Common myeloid progenitor, CD34-positive (primary cell): Measurements from ENCODE around the gene SEC61B.
"Not testable (repeated sequence)": the region's sequence is repeated elsewhere in the genome, so short reads cannot be mapped to it uniquely, and the experiment has no call there.

Experiments
- CTCF ChIA-PET: fragments of 350-600 bp; sonication (Branson Sonifier 250); formaldehyde crosslinking; loops from one replicate; lab custom pipeline; 2021; ENCODE audit warnings: antibody characterized with exemption; lab: Charles Lee
- POLR2A ChIA-PET: fragments of 350-600 bp; sonication (Branson Sonifier 250); formaldehyde crosslinking; loops from one replicate; lab custom pipeline; 2021; ENCODE audit warnings: antibody characterized with exemption; lab: Charles Lee
- DNase-seq, 3 donors: peaks; one replicate each; pipeline versions ENCODE4 v3.0.0 to v3.0.0-alpha.2; 2013
- H3K27ac ChIP-seq, 2 experiments: 1 replicate in 1 of 2; 2 replicates in 1 of 2; pipeline ENCODE4 v1.7.0; 2013; ENCODE audit warnings: inconsistent platforms in 2 of 2, low read length in 2 of 2, mild to moderate bottlenecking in 2 of 2, low read depth in 1 of 2, moderate library complexity in 1 of 2; ENCODE audit not compliant: severe bottlenecking in 2 of 2, insufficient read depth in 1 of 2, poor library complexity in 1 of 2
- H3K27me3 ChIP-seq, 5 experiments: replicated peaks in 2 of 5; 1 replicate in 3 of 5; 2 replicates in 2 of 5; pipeline versions ENCODE4 v1.6.1 to v1.7.0; 2013; ENCODE audit warnings: low read length in 4 of 5, mild to moderate bottlenecking in 2 of 5, moderate library complexity in 2 of 5, inconsistent platforms in 1 of 5; ENCODE audit not compliant: insufficient read depth in 5 of 5, control insufficient read depth in 4 of 5
- H3K36me3 ChIP-seq, 4 experiments: 1 replicate in 2 of 4; 2 replicates in 2 of 4; pipeline versions ENCODE4 v1.6.1 to v1.7.0; 2013; ENCODE audit warnings: low read length in 3 of 4, control low read depth in 1 of 4, mild to moderate bottlenecking in 1 of 4; ENCODE audit not compliant: control insufficient read depth in 4 of 4, insufficient read depth in 4 of 4
- H3K4me1 ChIP-seq, 4 experiments: 1 replicate in 3 of 4; 2 replicates in 1 of 4; pipeline versions ENCODE4 v1.6.1 to v1.7.1; 2013; ENCODE audit warnings: low read length in 3 of 4, mild to moderate bottlenecking in 3 of 4, control low read depth in 1 of 4, inconsistent platforms in 1 of 4, moderate library complexity in 1 of 4; ENCODE audit not compliant: control insufficient read depth in 4 of 4, insufficient read depth in 4 of 4; ENCODE audit errors: control extremely low read depth in 1 of 4
- H3K4me3 ChIP-seq, 7 experiments: 1 replicate in 4 of 7; 2 replicates in 3 of 7; pipeline versions ENCODE4 v1.5.1 to v1.7.0; 2013; ENCODE audit warnings: mild to moderate bottlenecking in 7 of 7, low read length in 6 of 7, moderate library complexity in 6 of 7, inconsistent platforms in 2 of 7, low read depth in 2 of 7, control low read depth in 1 of 7; ENCODE audit not compliant: insufficient read depth in 4 of 7, control insufficient read depth in 1 of 7; ENCODE audit errors: extremely low read depth in 1 of 7
- H3K9me3 ChIP-seq, 5 experiments: 1 replicate in 4 of 5; 2 replicates in 1 of 5; pipeline versions ENCODE4 v1.6.1 to v1.7.1; 2013; ENCODE audit warnings: low read length in 4 of 5, mild to moderate bottlenecking in 2 of 5, inconsistent platforms in 1 of 5, low read depth in 1 of 5, moderate library complexity in 1 of 5; ENCODE audit not compliant: control insufficient read depth in 4 of 5, insufficient read depth in 2 of 5; ENCODE audit errors: control extremely low read depth in 1 of 5
- WGBS: methylation state at CpG from one replicate; pipeline ENCODE4 v1.1.5; 2013; ENCODE audit not compliant: insufficient coverage; 5-methylcytosine and 5-hydroxymethylcytosine counted together

The SEC61B gene

GRCh38 chr9:99234618-99235017 lies 12.5 kb downstream of the SEC61B start:
- POLR2A ChIA-PET, result interaction anchor here (0.6 to 1.4 kb wide), 2 partner anchors 13 to 1118 kb away, joined by 3 to 4 read pairs; partner anchors contain the start of genes ALG2, SEC61B and TEX10
- 91% methylated on average over 2 of the region's 2 CpGs for WGBS

GRCh38 chr9:99235069-99235468 lies 13.0 kb downstream of the SEC61B start:
- Histone ChIP-seq H3K27ac (peak overlapping the region in 1 of 2 experiments; percentile 80), H3K4me1 (peaks cover 4 to 28% (median 14%) of the 10 kb centered on the region in 4 experiments), H3K27me3 (no peaks in the 10 kb centered on the region), H3K36me3 (peaks cover 5 to 23% (median 15%) of the 10 kb centered on the region in 4 experiments), H3K4me3 (no peak overlapping the region), H3K9me3 (peaks cover 0 to 2% (median 0%) of the 10 kb centered on the region in 5 experiments)
- no peak for DNase-seq
- POLR2A ChIA-PET, result interaction anchor here (1.4 kb wide), 1 partner anchor 13 kb away, joined by 4 read pairs; the partner anchor contains the start of genes ALG2 and SEC61B
- CTCF ChIA-PET, result interaction anchor here (1.0 to 1.2 kb wide), 3 partner anchors 19 to 180 kb away, joined by 3 to 4 read pairs (median 3); no protein-coding TSS in a partner anchor

More at GRCh38 chr9:99234618-99235017, 12.5 kb downstream of the SEC61B start:
- CTCF ChIA-PET, result interaction anchor here (0.7 to 4.3 kb wide), 7 partner anchors 7 to 986 kb away, joined by 3 to 35 read pairs (median 4); no protein-coding TSS in a partner anchor
- peaks cover 0 to 2% (median 0%) of the 10 kb centered on the region in 5 experiments for H3K9me3 ChIP-seq
- DNase-seq, result no peak
- no peaks in the 10 kb centered on the region for H3K27me3 ChIP-seq
- no peak overlapping the region for H3K4me3 ChIP-seq
- peaks cover 4 to 26% (median 13%) of the 10 kb centered on the region in 4 experiments for H3K4me1 ChIP-seq
- H3K27ac ChIP-seq, result no peak overlapping the region
- H3K36me3 ChIP-seq, result peaks cover 8 to 25% (median 16%) of the 10 kb centered on the region in 4 experiments

- peak; percentile 53 to 95 (median 92) for DNase-seq
- 8% methylated on average over 2 of the region's 7 CpGs for WGBS
- peaks cover 0 to 13% (median 7%) of the 10 kb centered on the region in 4 experiments for H3K36me3 ChIP-seq
- ChIA-PET CTCF (interaction anchor here (0.7 to 1.5 kb wide), 4 partner anchors 10 to 179 kb away, joined by 3 read pairs; no protein-coding TSS in a partner anchor), POLR2A (no interaction called here)
- peaks cover 4 to 28% (median 14%) of the 10 kb centered on the region in 4 experiments for H3K4me1 ChIP-seq
- peak overlapping the region; percentile 51 to 80 for H3K27ac ChIP-seq
- H3K9me3 ChIP-seq, result peaks cover 0 to 2% (median 0%) of the 10 kb centered on the region in 5 experiments
- no peak overlapping the region for H3K4me3 ChIP-seq
- no peaks in the 10 kb centered on the region for H3K27me3 ChIP-seq
Observed at GRCh38 chr9:99235926-99236634, 14.0 kb downstream of the SEC61B start.

GRCh38 chr9:99237356-99237755 lies 15.3 kb downstream of the SEC61B start:
- Histone ChIP-seq H3K27ac (no peak overlapping the region), H3K4me3 (no peak overlapping the region), H3K27me3 (no peaks in the 10 kb centered on the region), H3K36me3 (peaks cover 0 to 9% (median 7%) of the 10 kb centered on the region in 4 experiments), H3K9me3 (peaks cover 0 to 2% (median 0%) of the 10 kb centered on the region in 5 experiments), H3K4me1 (peaks cover 4 to 28% (median 14%) of the 10 kb centered on the region in 4 experiments)
- ChIA-PET CTCF (interaction anchor here (1.5 kb wide), 1 partner anchor 14 kb away, joined by 3 read pairs; no protein-coding TSS in a partner anchor), POLR2A (no interaction called here)
- DNase-seq, result no peak

GRCh38 chr9:99237849-99238248 lies 15.8 kb downstream of the SEC61B start:
- H3K36me3 ChIP-seq, H3K4me3 ChIP-seq, DNase-seq, POLR2A ChIA-PET, H3K9me3 ChIP-seq, H3K27me3 ChIP-seq, H3K27ac ChIP-seq, CTCF ChIA-PET: not testable (repeated sequence)
- 100% methylated on average over 4 of the region's 4 CpGs for WGBS
- H3K4me1 ChIP-seq, result peaks cover 4 to 28% (median 14%) of the 10 kb centered on the region in 4 experiments

- no peaks in the 10 kb centered on the region for H3K27me3 ChIP-seq
- H3K4me1 ChIP-seq, result peaks cover 4 to 28% (median 14%) of the 10 kb centered on the region in 4 experiments
- DNase-seq, result no peak
- POLR2A ChIA-PET, result no interaction called here
- no peak overlapping the region for H3K4me3 ChIP-seq
- H3K9me3 ChIP-seq, result peaks cover 0 to 2% (median 0%) of the 10 kb centered on the region in 5 experiments
- CTCF ChIA-PET, result no interaction called here
- peaks cover 0 to under 1% (median under 1%) of the 10 kb centered on the region in 4 experiments for H3K36me3 ChIP-seq
- no peak overlapping the region for H3K27ac ChIP-seq
Observed at GRCh38 chr9:99238331-99238730, 16.2 kb downstream of the SEC61B start.
